GM11168 (cell line): ENCODE results near the gene TSHR.
"Not testable (repeated sequence)": the region's sequence is repeated elsewhere in the genome, so short reads cannot be mapped to it uniquely, and the experiment has no call there.

ENCODE experiments used
- in situ Hi-C: fragments of 300-500 bp; cut with MboI; formaldehyde crosslinking; loops from one replicate; pipeline ENCODE4 v1.12.0; 2022; ENCODE audit warnings: low sequenced_read_pairs; ENCODE audit not compliant: unreplicated experiment

The TSHR gene

GRCh38 chr14:81051547-81051946 is 96.1 kb downstream of the TSHR start:
- in situ Hi-C loops: no loop called here

GRCh38 chr14:81054057-81054456 is 98.6 kb downstream of the TSHR start:
- in situ Hi-C loops: not testable (repeated sequence)

- in situ Hi-C loops: no loop called here
These were observed 100.5 kb downstream of the TSHR start for GRCh38 chr14:81055971-81056370.

- in situ Hi-C loops: no loop called here
These were observed 107.0 kb downstream of the TSHR start for GRCh38 chr14:81062380-81062779.

GRCh38 chr14:81062816-81063215 is 107.4 kb downstream of the TSHR start:
- in situ Hi-C loops: no loop called here

GRCh38 chr14:81066672-81067071 is 111.3 kb downstream of the TSHR start:
- in situ Hi-C loops: no loop called here

- in situ Hi-C loops: no loop called here
These were observed 111.7 kb downstream of the TSHR start for GRCh38 chr14:81067156-81067555.

GRCh38 chr14:81068176-81068782 is 112.9 kb downstream of the TSHR start:
- in situ Hi-C loops: no loop called here

GRCh38 chr14:81070511-81070910 is 115.1 kb downstream of the TSHR start:
- in situ Hi-C loops: no loop called here

- in situ Hi-C loops: no loop called here
These were observed 130.2 kb downstream of the TSHR start for GRCh38 chr14:81085596-81085995.

- in situ Hi-C loops: no loop called here
These were observed 131.8 kb downstream of the TSHR start for GRCh38 chr14:81087230-81087629.

GRCh38 chr14:81091139-81091538 is 135.7 kb downstream of the TSHR start:
- in situ Hi-C loops: no loop called here

GRCh38 chr14:81091660-81092059 is 136.2 kb downstream of the TSHR start:
- in situ Hi-C loops: no loop called here

GRCh38 chr14:81093651-81094050 is 138.2 kb downstream of the TSHR start:
- in situ Hi-C loops: no loop called here

GRCh38 chr14:81095539-81095938 is 140.1 kb downstream of the TSHR start:
- in situ Hi-C loops: no loop called here

GRCh38 chr14:81096656-81097055 is 141.2 kb downstream of the TSHR start:
- in situ Hi-C loops: no loop called here

- in situ Hi-C loops: no loop called here
These were observed 146.8 kb downstream of the TSHR start for GRCh38 chr14:81102217-81102616.

GRCh38 chr14:81103443-81103842 is 148.0 kb downstream of the TSHR start:
- in situ Hi-C loops: no loop called here

- in situ Hi-C loops: no loop called here
These were observed 150.0 kb downstream of the TSHR start for GRCh38 chr14:81105378-81105777.

- in situ Hi-C loops: no loop called here
These were observed 150.5 kb downstream of the TSHR start for GRCh38 chr14:81105961-81106360.

- in situ Hi-C loops: no loop called here
These were observed 154.8 kb downstream of the TSHR start for GRCh38 chr14:81110186-81110585.

GRCh38 chr14:81113176-81113575 is 157.8 kb downstream of the TSHR start:
- in situ Hi-C loops: no loop called here
